Psoas muscle (tissue), 8 donors: ENCODE measurements around the gene EP300. TPM values are rescaled to one million over a fixed set of nuclear protein-coding genes. Genes with fewer than 3 reads are reported as not detected.
A peak's percentile ranks its signal among the peaks of the same experiment; 100 is the strongest.
"Not testable (repeated sequence)": the region's sequence is repeated elsewhere in the genome, so short reads cannot be mapped to it uniquely, and the experiment has no call there.

Experiments
- ATAC-seq, 4 donors: fragments of 200-7000 bp; cut with Tn5 transposase; one replicate each; pipeline ENCODE4 v1.9.1; 2020; ENCODE audit warnings: moderate library complexity in 3 of 4, mild to moderate bottlenecking in 2 of 4
- DNase-seq, 2 donors: peaks; one replicate each; pipeline ENCODE4 v3.0.0-alpha.2; 2020
- H3K27ac ChIP-seq: fragments of 200-600 bp; one replicate; pipeline ENCODE4 v1.8.0; 2022
- H3K27me3 ChIP-seq, 3 donors: fragments of 200-600 bp in 1 of 3; one replicate each; pipeline versions ENCODE4 v1.6.1 to v1.8.0; 2013 to 2022; ENCODE audit warnings: low read length in 2 of 3, mild to moderate bottlenecking in 2 of 3, moderate library complexity in 1 of 3; ENCODE audit not compliant: insufficient read depth in 3 of 3
- H3K36me3 ChIP-seq, 2 donors: fragments of 200-600 bp in 1 of 2; one replicate each; pipeline versions ENCODE4 v1.6.1 to v1.8.0; 2013 to 2022; ENCODE audit warnings: low read depth in 1 of 2, mild to moderate bottlenecking in 1 of 2, moderate library complexity in 1 of 2; ENCODE audit not compliant: insufficient read depth in 1 of 2
- H3K4me1 ChIP-seq: fragments of 200-600 bp; one replicate; pipeline ENCODE4 v1.8.0; 2022
- H3K4me3 ChIP-seq: fragments of 200-600 bp; one replicate; pipeline ENCODE4 v1.8.0; 2022; ENCODE audit warnings: mild to moderate bottlenecking
- H3K9me3 ChIP-seq: fragments of 200-600 bp; one replicate; pipeline ENCODE4 v1.8.0; 2022
- WGBS, 3 donors: extraction: QIAGEN DNeasy Blood & Tissue Kit; methylation state at CpG; one replicate each; pipeline versions ENCODE4 v1.1.6 to v1.1.7; 2013; 5-methylcytosine and 5-hydroxymethylcytosine counted together
- intact Hi-C, 2 donors: fragments of 100-400 bp; cut with DNase I; formaldehyde crosslinking; loops; one replicate each; pipeline versions ENCODE4 v1.11.0 to v1.14.2; 2022
- polyA plus RNA-seq, 3 donors: library from polyadenylated mRNA; stranded (reverse); fragments of 200-250 nt; gene quantifications; one replicate each; pipeline ENCODE4 v1.2.3, GENCODE V29; 2013
- total RNA-seq, 4 donors: library from RNA; stranded (reverse); fragmentation: NEBNext Ultra II Directional in 2 of 4; extraction: Animal tissue kit (Norgen Biotek cat#: 25700) in 2 of 4; gene quantifications; one replicate each; pipeline versions ENCODE4 v1.2.1 to v1.2.4, GENCODE V29; 2021 to 2023
- TF ChIP-seq, protein P1 (sequence below): fragments of 200-600 bp; IDR thresholded peaks from one replicate; pipeline ENCODE4 v1.8.0; 2022; ENCODE audit warnings: antibody characterized with exemption
- donor health status: healthy with polysubstance abuse.
- donor health status: DM: no; HTN: no; CAD: no; lungs with moderate emphysema.
- donor health status: Bipolar disorder and iron deficiency.
- donor health status: healthy.
- donor health status: DM: yes; HTN: yes; CAD: no.
- donor health status: DM: no; HTN: no; CAD: no.
- donor health status: DM: no; HTN: no; CAD: no.
- donor health status: DM: yes; HTN: yes; CAD: no.

Gene EP300
- total and polyA plus RNA-seq, 7 donors: 6.2 to 40.7 (median 31.0) TPM

DNA sequence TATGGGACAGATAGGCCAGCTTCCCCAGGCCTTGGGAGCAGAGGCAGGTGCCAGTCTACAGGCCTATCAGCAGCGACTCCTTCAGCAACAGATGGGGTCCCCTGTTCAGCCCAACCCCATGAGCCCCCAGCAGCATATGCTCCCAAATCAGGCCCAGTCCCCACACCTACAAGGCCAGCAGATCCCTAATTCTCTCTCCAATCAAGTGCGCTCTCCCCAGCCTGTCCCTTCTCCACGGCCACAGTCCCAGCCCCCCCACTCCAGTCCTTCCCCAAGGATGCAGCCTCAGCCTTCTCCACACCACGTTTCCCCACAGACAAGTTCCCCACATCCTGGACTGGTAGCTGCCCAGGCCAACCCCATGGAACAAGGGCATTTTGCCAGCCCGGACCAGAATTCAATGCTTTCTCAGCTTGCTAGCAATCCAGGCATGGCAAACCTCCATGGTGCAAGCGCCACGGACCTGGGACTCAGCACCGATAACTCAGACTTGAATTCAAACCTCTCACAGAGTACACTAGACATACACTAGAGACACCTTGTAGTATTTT is 86.1 kb downstream of the EP300 start:
- WGBS, 3 donors: 39 to 48% (median 48%) methylated on average over 7 to 8 of the region's 8 CpGs
- Histone ChIP-seq H3K36me3 (peaks cover 2 to 67% of the 10 kb centered on the region in 2 donors), H3K27ac (peak overlapping the region; percentile 46), H3K27me3 (no peaks in the 10 kb centered on the region), H3K4me1 (peaks cover 35% of the 10 kb centered on the region), H3K9me3 (no peaks in the 10 kb centered on the region), H3K4me3 (no peak overlapping the region)
- intact Hi-C loops: loop anchor here in 1 of 2 donors (5.0 kb wide), 1 partner anchor 41 kb away; no protein-coding TSS in a partner anchor
- ATAC-seq (peak in 2 of 4 donors; percentile 24 to 40), DNase-seq (peak; percentile 52 to 82)
- TF ChIP-seq, protein P1, sequence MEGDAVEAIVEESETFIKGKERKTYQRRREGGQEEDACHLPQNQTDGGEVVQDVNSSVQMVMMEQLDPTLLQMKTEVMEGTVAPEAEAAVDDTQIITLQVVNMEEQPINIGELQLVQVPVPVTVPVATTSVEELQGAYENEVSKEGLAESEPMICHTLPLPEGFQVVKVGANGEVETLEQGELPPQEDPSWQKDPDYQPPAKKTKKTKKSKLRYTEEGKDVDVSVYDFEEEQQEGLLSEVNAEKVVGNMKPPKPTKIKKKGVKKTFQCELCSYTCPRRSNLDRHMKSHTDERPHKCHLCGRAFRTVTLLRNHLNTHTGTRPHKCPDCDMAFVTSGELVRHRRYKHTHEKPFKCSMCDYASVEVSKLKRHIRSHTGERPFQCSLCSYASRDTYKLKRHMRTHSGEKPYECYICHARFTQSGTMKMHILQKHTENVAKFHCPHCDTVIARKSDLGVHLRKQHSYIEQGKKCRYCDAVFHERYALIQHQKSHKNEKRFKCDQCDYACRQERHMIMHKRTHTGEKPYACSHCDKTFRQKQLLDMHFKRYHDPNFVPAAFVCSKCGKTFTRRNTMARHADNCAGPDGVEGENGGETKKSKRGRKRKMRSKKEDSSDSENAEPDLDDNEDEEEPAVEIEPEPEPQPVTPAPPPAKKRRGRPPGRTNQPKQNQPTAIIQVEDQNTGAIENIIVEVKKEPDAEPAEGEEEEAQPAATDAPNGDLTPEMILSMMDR: no peak

DNA sequence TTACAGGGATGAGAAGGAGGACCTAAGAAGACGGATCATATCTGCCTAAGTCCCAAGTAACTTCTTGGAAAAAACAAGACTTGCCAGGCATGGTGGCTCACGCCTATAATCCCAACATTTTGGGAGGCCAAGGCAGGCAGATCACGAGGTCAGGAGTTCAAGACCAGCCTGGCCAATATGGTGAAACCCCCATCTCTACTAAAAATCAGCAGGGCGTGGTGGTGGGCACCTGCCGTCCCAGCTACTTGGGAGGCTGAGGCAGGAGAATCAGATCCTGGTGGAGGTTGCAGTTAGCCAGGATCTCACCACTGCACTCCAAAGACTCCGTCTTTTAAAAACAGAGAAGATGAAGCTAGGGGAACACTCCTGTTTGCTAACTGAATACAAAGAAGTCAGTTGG is 88.0 kb downstream of the EP300 start:
- peaks cover 0 to 48% of the 10 kb centered on the region in 2 donors for H3K36me3 ChIP-seq

DNA sequence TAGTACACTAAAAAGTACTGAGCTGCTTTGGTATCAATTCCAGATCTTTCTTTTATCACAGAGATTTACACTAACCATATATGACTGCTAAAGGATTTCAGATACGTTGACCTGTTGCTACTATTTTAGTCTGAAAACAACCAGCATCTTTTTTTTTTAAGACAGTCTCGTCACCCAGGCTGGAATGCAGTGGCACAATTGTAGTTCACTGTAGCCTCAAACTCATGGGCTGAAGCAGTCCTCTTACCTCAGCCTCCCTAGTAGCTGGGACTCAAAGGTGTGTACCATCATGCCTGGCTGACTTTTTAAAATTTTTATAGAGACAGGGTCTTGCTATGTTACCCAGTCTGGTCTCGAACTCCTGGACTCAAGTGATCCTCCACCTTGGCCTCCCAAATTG is 88.5 kb downstream of the EP300 start:
- H3K27ac ChIP-seq: peak overlapping the region; percentile 78
- intact Hi-C loops: no loop called here
- peaks cover 35% of the 10 kb centered on the region for H3K4me1 ChIP-seq
- TF ChIP-seq, protein P1: no peak
- H3K4me3 ChIP-seq: no peak overlapping the region
- DNase-seq (no peak), ATAC-seq (no peak)
- H3K36me3 ChIP-seq: peaks cover 0 to 42% of the 10 kb centered on the region in 2 donors
- no peaks in the 10 kb centered on the region for H3K27me3 ChIP-seq
- 56 to 81% (median 61%) methylated on average over 3 of the region's 3 CpGs for WGBS, 3 donors
- H3K9me3 ChIP-seq: no peaks in the 10 kb centered on the region

More for the DNA sequence above, 88.0 kb downstream of the EP300 start:
- DNase-seq, H3K4me3 ChIP-seq, H3K9me3 ChIP-seq, H3K27me3 ChIP-seq, intact Hi-C loops, ATAC-seq: not testable (repeated sequence)
- 94 to 96% (median 95%) methylated on average over 6 of the region's 6 CpGs for WGBS, 3 donors
- Histone ChIP-seq H3K27ac (peak overlapping the region; percentile 78), H3K4me1 (peaks cover 35% of the 10 kb centered on the region)

DNA sequence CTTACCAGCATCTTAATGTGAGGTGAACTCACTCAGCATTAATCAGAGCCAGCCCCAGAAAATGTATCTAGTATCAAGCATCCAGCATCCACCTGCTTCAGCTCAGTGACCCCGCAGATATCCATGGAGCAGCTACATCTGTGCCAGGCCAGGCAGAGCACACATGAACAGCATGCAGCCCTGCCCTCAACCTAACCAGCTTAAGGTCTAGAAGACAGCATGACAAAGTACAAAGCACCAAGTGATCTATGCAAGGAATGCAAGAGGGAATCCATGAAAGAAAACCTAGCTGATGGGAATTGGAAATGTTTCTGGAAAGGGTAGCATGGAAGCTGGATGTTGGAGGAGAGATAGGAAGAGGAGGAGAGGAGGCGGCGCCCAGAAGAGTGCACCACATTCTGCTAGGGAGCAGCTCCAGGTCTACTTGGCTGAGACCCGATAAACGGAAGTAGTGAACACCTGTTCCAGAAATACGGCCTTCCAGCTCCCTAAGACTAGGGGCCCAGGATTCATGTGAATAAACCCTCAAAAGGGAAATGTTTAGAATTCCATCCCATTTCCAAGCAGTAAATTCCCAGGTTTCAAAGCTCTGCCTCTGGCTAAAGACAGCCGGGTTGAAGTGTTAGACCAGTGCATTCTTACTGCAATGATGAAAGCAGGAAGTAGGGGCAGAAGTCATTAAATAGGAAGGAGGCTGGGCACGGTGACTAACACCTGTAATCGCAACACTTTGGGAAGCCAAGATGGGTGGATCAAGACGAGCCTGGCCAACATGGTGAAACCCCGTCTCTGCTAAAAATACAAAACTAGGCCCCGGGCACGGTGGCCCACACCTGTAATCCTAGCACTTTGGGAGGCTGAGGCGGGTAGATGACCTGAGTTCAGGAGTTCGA is 89.2 kb downstream of the EP300 start:
- intact Hi-C loops: no loop called here
- H3K27ac ChIP-seq: peak overlapping the region; percentile 78
- H3K36me3 ChIP-seq: peaks cover 0 to 36% of the 10 kb centered on the region in 2 donors
- 25 to 38% (median 26%) methylated on average over 15 of the region's 15 CpGs for WGBS, 3 donors
- H3K4me1 ChIP-seq: peaks cover 35% of the 10 kb centered on the region
- peak in 1 of 2 donors; percentile 74 for DNase-seq
- no peaks in the 10 kb centered on the region for H3K9me3 ChIP-seq
- H3K4me3 ChIP-seq: no peak overlapping the region
- ATAC-seq: peak; percentile 65 to 77 (median 72)
- H3K27me3 ChIP-seq: no peaks in the 10 kb centered on the region
- TF ChIP-seq, protein P1: no peak

DNA sequence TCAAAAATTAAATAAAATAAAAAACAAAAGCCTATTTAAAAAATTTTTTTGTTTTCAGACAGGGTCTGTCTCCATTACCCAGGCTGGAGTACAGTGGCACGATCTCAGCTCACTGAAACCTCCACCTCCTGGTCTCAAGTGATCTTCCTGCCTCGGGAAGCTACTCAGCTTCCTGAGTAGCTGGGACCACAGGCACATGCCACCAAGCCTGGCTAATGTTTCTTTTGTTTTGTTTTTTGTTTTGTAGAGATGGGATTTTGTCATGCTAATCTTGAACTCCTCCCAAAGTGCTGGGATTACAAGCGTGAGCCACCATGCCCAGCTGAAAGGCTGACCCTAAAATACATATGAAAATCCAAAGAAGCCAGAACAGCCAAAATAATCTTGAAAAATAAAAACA is 92.3 kb downstream of the EP300 start:
- Histone ChIP-seq H3K36me3 (peaks cover 0 to 9% of the 10 kb centered on the region in 2 donors), H3K4me1 (peaks cover 15% of the 10 kb centered on the region), H3K27ac (no peak overlapping the region), H3K4me3 (no peak overlapping the region), H3K9me3 (no peaks in the 10 kb centered on the region), H3K27me3 (no peaks in the 10 kb centered on the region)
- TF ChIP-seq, protein P1: no peak
- intact Hi-C loops: no loop called here
- ATAC-seq: no peak
- no peak for DNase-seq
- WGBS, 3 donors: 51 to 63% (median 56%) methylated on average over 3 of the region's 3 CpGs
